GM21786 (cell line): Measurements from ENCODE around the gene TBC1D1.
"Not testable (repeated sequence)": the region's sequence is repeated elsewhere in the genome, so short reads cannot be mapped to it uniquely, and the experiment has no call there.

Source experiments
- ATAC-seq: cut with Tn5 transposase; IDR thresholded peaks from one replicate; pipeline ENCODE4 v1.9.1; 2021; ENCODE audit not compliant: unreplicated experiment

The TBC1D1 gene

GRCh38 chr4:37960679-37961450 is 70.0 kb downstream of the TBC1D1 start:
- ATAC-seq: no peak

DNA sequence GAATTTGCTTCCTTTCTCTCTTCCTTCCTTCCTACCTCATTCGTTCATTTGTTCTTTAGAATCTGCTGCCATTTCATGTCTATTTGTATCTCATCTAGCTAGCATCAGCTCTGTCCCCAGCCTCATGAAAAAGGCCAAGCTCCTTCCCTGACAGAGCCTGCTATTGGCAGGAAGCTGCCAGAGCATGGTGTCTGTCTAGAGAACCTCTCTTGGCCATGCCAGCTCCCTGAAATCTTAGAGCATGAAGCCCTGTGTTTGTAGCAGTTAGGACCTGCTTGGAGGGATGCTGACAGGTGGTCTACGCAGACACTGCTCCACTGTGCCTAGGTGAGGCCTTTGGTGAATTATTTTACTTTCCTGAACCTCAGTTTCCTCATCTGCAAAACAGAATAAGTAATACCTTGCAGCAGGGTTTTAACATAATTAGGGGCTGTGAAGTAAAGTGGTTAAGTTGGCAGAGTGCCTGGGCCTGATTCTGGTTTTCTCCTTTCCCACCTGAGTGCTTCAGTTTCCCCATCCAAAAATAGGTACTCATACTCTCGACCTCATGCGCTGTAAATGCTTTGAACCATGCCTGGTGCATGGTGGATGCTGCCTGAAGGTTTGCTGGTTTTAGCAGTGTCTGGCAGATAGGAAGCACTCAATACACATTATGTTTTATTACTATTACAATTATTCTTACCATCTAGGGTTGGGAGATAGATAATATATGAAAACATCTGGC is 74.0 kb downstream of the TBC1D1 start:
- peak; percentile 90 for ATAC-seq

DNA sequence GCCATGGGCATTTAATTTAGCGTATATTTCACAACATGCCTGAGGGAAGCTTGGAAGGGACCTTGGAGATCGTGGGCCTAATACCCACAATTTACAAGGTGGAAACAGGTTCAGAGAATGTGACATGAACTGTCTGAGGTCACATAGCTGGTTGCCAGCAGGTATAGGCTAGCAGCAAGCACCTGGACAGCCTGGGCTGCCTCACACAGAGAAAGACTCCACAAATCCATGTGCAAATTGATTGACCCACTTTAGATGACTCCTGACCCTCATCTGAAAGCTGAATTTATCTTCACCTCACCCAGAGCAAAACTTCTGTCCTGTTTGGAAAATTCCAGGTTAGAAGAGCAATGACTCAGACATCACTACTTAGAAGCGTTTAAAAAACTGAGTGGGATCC is 75.2 kb downstream of the TBC1D1 start:
- ATAC-seq: no peak

GRCh38 chr4:37967736-37968135 is 76.9 kb downstream of the TBC1D1 start:
- ATAC-seq: no peak

DNA sequence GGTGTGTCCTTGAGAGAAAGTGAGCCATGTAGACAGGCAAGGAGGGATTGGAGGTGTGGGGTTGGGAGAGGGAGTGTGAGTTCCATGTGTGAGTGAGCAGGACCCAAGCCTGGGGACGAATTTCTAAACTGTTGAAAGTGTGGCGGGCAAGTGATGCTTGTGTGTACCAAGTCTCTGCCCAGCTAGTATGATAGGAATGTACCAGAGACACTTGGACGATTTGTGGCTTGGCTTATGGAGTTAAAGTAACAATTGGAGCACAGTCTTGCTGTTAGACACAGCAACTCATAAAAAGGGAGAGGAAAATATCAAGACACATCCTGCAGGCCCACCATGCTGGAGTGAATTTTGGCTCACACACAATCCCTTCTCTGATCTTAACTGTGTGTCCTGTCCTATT is 77.9 kb downstream of the TBC1D1 start:
- ATAC-seq: no peak

DNA sequence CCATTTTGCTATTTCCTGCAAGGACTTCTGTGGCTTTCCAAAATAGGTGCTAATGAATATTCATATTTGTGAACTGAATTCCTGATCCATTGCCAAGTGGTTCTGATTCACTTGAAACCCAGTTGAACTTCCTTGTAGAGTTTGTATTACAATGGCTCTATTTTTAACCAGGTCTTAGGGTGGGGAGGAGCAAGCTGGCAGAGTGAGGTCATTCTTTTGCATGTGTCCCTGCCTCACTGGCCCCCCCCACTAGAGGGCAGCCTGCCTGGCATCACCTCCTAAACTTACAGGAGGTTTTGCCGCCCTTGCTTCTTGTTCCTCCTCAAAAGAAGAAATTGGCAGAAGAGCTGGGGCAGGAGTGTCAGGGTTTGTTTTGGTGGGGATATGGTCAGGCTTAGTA is 79.8 kb downstream of the TBC1D1 start:
- no peak for ATAC-seq

DNA sequence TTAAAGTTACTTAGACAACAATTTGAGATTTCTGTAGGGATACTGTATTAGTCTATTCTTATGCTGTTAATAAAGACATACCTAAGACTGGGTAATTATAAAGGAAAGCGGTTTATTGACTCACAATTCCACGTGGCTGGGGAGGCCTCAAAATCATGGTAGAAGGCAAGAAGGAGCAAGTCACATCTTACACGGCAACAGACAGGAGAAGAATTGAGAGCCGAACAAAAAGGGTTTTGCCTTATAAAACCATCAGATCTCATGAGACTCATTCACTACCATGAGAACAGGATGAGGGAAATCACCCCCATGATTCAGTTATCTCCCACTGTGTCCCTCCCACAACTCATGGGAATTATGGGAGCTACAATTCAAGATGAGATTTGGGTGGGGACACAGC is 80.3 kb downstream of the TBC1D1 start:
- ATAC-seq: no peak

DNA sequence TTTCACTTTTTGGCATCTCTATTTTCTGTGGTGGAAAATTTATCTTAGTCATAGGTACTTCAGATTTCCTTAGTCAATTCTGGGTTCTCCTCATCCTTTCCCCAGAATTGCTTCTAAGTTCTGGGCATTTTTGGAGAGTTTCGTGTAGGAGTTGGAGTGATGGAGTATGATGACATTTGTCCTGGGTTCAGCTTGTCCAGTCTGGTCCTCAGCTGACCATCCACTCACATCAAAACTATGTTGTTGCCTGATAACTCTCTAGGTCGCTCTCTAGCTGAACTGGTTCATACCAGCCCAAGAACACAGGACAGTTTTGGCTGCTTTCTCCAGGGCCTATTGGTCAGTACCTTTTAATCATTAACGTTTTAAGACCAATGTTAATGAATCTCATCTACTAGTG is 82.6 kb downstream of the TBC1D1 start:
- ATAC-seq: no peak

- ATAC-seq: not testable (repeated sequence)
These were observed 84.5 kb downstream of the TBC1D1 start for GRCh38 chr4:37975321-37975822.

DNA sequence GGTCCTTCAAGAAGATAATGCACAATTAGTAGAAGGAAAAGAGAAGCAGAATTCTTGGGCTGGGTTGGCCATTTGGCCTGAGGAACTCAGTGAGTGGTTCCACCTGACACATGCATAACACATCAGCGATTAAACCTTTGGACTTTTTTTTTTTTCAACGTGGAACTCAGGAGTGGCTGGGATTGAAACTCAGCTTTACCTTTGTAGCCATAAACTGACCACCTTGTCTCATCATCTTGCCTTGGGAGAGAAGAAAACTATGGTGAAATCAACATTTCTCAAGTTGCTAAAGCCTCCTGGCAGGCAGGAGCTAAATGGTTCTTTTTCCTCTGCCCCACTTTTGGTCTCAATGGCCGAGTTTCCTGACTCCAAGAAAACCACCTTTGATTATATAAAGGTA is 85.6 kb downstream of the TBC1D1 start:
- ATAC-seq: no peak

DNA sequence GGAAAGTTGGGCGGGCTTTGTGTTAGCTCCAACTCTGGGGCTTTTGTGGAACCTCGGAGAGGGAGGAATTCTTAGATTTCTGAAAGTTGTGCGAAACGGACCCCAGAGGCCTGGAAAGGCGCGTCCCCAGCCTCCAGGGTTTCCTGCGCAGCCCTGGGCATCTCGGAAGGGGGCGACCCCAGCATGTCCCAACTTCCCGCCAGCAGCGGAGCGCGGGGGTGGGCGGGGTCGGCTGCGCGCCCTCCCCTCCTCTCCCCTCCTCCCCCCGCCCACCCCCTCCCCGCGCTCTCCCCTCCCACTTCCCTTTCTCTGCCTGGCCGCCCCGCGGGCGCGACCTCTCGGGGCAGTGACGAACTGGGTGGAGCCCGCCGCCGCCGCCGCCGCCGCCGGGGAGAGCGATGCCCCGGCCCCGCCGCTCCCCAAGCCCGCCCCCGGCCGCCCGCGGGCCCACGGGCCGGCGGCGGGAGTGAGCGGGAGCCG is 86.1 kb downstream of the TBC1D1 start:
- ATAC-seq: peak; percentile 71

GRCh38 chr4:37977471-37978247 is 86.8 kb downstream of the TBC1D1 start:
- ATAC-seq: peak; percentile 69

DNA sequence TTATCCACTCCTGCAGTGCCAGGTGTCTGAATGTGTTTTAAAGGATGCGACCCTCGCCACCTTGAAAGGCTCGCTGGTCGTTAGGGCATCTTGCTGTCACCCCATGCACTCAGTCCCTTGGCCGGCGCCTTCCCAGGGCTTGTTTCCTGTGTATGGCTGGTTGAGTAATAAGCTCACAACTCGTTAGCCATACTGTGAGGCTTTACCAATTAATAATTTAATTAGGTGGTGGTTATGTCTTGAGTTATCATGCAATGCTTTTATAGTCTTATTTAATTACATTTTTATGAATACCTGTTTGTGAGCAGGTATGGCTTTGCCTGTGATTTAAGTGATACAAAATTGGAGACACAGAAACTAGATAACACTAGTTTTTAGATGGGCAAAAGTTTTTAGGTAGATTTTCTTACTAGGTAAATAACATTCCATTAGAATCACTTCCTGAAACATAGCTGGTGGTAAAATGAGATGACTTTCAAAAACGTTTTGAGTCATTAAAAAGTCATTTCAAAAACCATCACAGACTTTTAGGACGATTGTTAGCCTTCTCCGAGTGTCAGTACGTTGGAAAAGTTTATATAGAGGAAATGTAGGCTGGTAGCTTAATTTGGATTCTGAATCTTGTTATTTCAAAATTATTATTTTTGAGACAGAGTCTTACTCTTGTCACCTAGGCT is 87.5 kb downstream of the TBC1D1 start:
- peak; percentile 32 for ATAC-seq

DNA sequence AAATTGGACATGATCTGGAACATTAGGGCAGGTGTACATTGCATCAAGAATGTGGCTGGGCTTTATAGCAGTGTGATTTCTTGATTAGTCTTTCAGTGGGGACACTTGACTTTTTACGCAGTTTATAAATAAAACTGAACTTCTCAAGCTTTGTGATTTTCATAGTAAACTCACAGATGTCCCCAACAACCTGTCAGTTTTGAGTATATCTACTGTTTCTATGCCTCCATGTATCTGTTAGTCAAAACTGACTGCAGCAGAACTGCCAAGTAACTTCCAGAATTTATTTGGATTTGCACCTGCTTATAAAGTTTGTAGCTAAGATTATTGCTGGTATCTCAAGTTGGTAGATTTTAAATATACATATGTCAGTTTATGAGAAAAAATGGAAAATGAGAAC is 89.4 kb downstream of the TBC1D1 start:
- no peak for ATAC-seq

DNA sequence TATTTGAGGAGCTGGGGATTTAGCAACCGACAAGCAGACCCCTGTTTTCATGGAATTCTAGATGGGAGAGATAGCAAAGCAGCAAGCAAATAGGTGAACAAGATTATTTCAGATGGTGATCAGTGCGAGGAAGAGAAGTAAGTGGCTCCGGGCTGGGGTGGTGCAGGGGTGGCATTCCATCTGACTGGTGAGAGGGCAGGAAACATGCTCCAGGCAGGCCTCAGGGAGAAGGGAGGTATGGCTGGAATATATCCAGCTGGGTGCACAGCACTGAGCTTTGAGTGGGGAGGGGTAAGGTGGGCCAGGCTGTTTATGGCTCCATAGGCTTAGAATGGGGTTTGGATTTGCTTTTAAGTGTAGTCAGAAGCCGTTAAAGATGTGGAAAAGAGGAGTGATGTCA is 90.5 kb downstream of the TBC1D1 start:
- ATAC-seq: no peak

DNA sequence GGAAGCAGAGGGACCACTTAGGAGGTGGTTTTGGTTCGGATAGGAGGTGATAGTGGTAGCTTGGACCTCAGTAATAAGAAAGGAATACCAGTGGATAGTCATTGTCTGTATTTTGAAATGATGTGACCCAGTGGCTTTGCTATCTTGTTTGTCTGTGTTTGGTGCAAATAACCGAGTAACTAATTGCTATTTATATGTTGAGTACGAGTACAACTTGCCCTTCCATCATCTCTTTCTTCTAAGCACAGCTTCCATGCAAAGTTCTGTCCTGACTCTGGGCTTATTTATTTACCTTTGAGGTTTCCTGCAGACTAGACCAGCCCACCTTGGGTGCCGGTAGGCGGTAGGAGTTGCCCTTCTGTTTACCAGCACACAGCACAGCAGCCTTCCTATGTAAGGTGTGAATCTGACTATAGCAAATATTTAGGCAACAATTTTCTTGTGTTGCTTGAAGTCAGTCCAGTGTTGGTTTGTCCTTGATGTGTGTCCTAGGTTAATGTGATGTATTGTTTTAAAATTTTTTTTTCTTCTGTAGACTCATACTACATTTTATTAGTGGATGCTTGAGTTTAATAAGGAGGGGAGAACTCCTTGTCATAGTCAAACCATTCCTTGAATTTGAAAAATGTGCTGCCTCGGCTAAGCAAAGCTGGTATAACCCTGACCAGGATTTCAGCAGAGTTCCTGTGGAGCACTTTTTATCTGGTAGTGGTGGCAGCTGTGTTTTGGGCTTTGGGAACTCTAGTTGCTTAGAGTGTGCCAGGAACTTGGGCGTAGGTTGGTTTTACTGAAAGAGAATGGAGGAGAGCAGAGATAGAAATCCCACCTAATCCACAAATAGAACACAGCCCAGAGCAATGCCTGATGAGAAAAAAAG is 91.2 kb downstream of the TBC1D1 start:
- no peak for ATAC-seq

DNA sequence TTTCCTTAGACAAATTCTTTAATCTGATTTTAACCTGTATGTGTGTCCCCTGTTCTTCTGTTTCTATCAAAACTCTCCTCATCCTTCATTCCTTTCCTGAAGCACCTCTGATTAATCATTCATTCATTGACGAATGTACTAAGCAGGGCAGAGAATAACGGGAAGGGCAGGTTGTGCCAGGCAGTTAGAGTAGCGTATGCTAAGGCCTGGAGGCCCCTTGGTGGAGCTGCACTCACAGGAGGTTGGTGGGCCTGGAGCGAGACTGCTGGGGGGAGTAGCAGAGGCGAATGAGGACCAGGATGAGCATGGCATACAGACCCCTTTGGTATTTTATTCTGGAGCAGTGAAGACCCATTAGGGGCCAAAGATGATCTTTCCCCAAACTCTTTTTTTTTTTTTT is 91.9 kb downstream of the TBC1D1 start:
- ATAC-seq: no peak

- no peak for ATAC-seq
These were observed 93.1 kb downstream of the TBC1D1 start for GRCh38 chr4:37983951-37984350.

DNA sequence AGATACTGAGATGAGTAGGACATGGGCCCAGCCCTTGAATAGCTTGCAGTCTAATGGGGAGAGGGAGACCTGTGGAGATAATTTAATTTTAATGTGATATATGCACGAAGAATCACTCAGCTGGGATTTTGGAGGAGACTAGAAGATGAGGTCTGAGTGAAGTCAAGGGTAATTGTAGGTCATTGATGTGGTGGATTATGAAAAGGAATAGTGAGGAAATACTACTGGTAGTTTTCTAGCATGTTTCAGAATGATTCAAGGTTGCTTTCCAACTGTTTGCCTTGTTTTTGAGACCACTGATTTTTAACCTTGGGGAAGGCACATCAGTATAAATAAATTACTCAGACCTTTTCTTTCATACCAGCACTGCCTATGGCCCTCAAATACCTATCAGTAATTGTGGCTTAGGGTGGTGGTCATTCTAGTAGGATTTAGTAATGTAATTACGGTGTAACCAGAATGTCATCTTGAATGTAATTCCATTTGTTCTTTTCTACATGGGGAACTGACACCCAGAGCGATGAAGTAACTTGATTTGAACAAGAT is 94.9 kb downstream of the TBC1D1 start:
- no peak for ATAC-seq

GRCh38 chr4:37988670-37989069 is 97.8 kb downstream of the TBC1D1 start:
- ATAC-seq: no peak
